Inflammatory macrophage treated with lipopolysaccharide for 4 hours (primary cell): ENCODE data around the gene LRRC58.
"Not testable (repeated sequence)": the region's sequence is repeated elsewhere in the genome, so short reads cannot be mapped to it uniquely, and the experiment has no call there.

ENCODE experiments used
- DNase-seq: peaks from one replicate; pipeline ENCODE4 v3.0.0-alpha.2; 2020

LRRC58 gene

GRCh38 chr3:120348991-120349854 is at the start of gene LRRC58:
LRRC58 (minus strand) TSS chr3:120349354; CDS start chr3:120349243, 111 bp downstream.
- peak; percentile 93 for DNase-seq

- DNase-seq, result no peak
Measured at GRCh38 chr3:120396469-120396868, 47.3 kb upstream of the LRRC58 start.

GRCh38 chr3:120394347-120394746 is 45.2 kb upstream of the LRRC58 start:
- DNase-seq, result no peak

GRCh38 chr3:120393761-120394160 is 44.6 kb upstream of the LRRC58 start:
- no peak for DNase-seq

- no peak for DNase-seq
Measured at GRCh38 chr3:120393243-120393642, 44.1 kb upstream of the LRRC58 start.

GRCh38 chr3:120382941-120383447 is 33.8 kb upstream of the LRRC58 start:
- DNase-seq, result no peak

GRCh38 chr3:120381503-120381902 is 32.3 kb upstream of the LRRC58 start:
- no peak for DNase-seq

- DNase-seq, result not testable (repeated sequence)
Measured at GRCh38 chr3:120377948-120378347, 28.8 kb upstream of the LRRC58 start.

GRCh38 chr3:120370463-120370862 is 21.3 kb upstream of the LRRC58 start:
- no peak for DNase-seq

- DNase-seq, result no peak
Measured at GRCh38 chr3:120369037-120369467, 19.9 kb upstream of the LRRC58 start.

- no peak for DNase-seq
Measured at GRCh38 chr3:120368172-120368571, 19.0 kb upstream of the LRRC58 start.

- DNase-seq, result no peak
Measured at GRCh38 chr3:120364821-120365220, 15.7 kb upstream of the LRRC58 start.

GRCh38 chr3:120364101-120364500 is 14.9 kb upstream of the LRRC58 start:
- no peak for DNase-seq

GRCh38 chr3:120357807-120358206 is 8.7 kb upstream of the LRRC58 start:
- no peak for DNase-seq

- DNase-seq, result no peak
Measured at GRCh38 chr3:120355486-120355885, 6.3 kb upstream of the LRRC58 start.

GRCh38 chr3:120353463-120353862 is 4.3 kb upstream of the LRRC58 start:
- DNase-seq, result no peak

GRCh38 chr3:120352017-120352416 is 2.9 kb upstream of the LRRC58 start:
- DNase-seq, result no peak

- DNase-seq, result no peak
Measured at GRCh38 chr3:120350401-120350941, 1.3 kb upstream of the LRRC58 start.

GRCh38 chr3:120349855-120350125 is 636 bp upstream of the LRRC58 start:
- no peak for DNase-seq

GRCh38 chr3:120348065-120348990 is 826 bp downstream of the LRRC58 start:
- peak; percentile 42 for DNase-seq

- DNase-seq, result no peak
Measured at GRCh38 chr3:120344349-120344748, 4.8 kb downstream of the LRRC58 start.

- DNase-seq, result no peak
Measured at GRCh38 chr3:120341658-120342346, 7.4 kb downstream of the LRRC58 start.

- no peak for DNase-seq
Measured at GRCh38 chr3:120339362-120339761, 9.8 kb downstream of the LRRC58 start.
